HG03139 (cell line): ENCODE results near the gene ZNF37A.
A peak's percentile ranks its signal among the peaks of the same experiment; 100 is the strongest.
"Not testable (repeated sequence)": the region's sequence is repeated elsewhere in the genome, so short reads cannot be mapped to it uniquely, and the experiment has no call there.

Experiments used
- ATAC-seq: cut with Tn5 transposase; IDR thresholded peaks from one replicate; pipeline ENCODE4 v1.9.1; 2021; ENCODE audit not compliant: unreplicated experiment

The ZNF37A gene

DNA sequence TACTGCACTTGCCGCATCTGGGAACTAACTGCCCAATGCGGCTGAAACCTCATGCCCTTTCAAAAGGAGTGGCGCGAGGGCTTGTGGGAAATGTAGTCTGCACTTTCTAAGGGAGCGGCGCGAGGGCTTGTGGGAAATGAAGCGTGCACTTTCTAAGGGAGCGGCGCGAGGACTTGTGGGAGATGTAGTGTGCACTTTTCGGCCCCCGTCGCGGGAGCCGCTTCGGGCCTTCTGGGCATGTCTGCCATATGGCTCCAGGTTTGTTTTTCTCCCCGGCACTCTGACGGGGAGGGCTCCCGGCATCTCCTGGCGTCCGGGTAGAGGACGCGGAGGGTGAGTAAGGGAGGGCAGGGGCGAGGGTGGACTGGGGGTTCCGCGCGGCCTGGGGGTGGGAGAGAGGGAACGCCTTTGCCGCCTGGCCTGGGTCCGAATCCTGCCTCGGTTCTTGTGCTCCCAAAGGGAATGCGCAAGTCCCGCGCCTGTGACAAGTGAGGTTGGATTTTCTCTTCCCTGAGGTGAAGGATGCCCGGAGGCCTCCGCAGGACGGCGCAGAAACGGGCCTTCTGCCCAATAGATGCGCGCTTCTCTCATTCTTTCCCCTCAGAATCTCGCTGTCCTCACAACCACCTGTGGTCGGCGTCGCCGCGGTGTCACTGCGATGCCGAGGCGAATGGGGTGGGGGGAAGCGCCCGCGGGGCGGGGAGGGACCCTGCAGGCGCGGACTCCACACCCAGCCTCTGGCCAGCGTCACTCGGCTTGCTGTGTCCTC, at the start of gene ZNF37A:
ZNF37A (plus strand) TSS at position 180 of the 769 bp plus-strand sequence. CDS start 2,281 bp downstream, outside the sequence.
- ATAC-seq: peak; percentile 96

DNA sequence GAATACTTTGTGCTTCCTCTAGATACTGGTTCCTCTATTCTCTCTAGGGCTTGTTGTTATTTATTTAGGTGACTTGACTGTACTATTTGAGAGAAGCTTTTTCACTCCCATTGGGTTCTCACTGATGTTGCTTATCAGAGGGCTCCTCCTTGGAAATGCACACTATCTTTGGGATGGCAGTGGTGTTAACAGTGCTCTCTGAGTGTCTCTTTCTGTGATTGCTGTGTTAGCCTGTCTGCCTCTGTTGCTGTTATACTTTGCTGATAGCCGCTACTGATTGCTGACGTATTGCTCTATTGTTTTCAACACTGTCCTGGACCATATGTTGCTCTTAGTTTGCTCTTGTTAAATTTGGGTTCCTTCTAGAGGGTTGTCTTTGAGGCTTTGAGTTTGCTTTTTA, 49.0 kb upstream of the ZNF37A start:
- ATAC-seq: no peak

DNA sequence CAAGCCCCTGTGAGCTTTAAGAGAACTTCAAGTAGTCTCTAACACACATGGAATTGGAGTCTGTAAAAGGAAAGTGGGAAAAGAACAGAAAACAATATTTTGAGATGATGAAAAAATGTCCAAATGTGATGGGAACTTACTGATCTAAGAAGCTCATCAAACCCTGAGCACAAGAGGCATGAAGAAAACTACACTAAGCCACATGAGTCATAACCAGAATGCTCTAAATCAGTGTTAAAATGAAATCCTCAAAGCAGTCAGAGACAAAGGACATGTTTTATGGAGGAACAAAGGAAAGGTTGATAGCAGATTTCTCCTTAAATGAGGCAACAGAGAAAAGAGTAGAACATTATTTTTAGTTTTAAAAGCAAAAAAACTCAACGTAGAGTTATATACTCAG, 46.5 kb upstream of the ZNF37A start:
- ATAC-seq: no peak

DNA sequence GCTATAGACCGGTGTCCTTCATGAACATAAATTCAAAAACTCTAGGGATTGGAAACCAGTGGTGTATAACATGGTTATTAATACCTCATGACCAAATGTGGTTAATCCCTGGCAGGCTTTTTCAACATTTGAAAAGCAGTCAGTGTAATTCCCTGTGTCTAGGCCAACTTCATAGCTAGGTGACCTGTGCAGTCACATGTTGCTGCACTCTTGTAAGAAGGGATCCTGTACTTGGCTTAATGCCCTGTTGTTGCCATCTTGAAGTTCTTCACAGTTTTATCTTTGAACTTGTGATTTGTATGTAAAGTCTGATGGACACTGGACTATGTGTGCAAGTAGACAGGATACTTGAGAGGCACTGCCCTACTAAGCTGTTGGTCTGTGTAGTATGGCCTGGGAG, 43.9 kb upstream of the ZNF37A start:
- no peak for ATAC-seq

DNA sequence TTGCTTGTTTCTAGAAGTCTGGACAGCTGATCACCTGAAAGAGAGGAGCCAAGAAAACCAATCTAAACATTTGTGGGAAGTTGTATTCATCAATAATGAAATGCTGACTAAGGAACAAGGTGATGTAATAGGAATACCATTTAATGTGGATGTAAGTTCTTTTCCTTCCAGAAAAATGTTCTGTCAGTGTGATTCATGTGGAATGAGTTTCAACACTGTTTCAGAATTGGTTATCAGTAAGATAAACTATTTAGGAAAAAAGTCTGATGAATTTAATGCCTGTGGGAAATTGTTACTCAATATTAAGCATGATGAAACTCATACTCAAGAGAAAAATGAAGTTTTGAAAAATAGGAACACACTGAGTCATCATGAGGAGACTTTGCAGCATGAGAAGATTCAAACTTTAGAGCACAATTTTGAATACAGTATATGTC, 39.8 kb upstream of the ZNF37A start:
- no peak for ATAC-seq

DNA sequence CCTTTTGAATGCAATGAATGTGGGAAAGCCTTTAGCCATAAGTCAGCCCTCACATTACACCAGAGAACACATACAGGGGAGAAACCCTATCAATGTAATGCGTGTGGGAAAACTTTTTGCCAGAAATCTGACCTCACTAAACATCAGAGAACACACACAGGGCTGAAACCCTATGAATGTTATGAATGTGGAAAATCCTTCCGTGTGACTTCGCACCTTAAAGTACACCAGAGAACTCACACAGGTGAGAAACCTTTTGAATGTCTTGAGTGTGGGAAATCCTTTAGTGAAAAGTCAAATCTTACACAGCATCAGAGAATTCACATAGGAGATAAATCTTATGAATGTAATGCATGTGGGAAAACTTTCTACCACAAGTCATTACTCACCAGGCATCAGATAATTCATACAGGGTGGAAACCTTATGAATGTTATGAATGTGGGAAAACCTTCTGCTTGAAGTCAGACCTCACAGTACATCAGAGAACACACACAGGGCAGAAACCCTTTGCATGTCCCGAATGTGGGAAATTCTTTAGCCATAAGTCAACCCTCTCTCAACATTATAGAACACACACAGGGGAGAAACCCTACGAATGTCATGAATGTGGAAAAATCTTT, 38.8 kb upstream of the ZNF37A start:
- not testable (repeated sequence) for ATAC-seq

DNA sequence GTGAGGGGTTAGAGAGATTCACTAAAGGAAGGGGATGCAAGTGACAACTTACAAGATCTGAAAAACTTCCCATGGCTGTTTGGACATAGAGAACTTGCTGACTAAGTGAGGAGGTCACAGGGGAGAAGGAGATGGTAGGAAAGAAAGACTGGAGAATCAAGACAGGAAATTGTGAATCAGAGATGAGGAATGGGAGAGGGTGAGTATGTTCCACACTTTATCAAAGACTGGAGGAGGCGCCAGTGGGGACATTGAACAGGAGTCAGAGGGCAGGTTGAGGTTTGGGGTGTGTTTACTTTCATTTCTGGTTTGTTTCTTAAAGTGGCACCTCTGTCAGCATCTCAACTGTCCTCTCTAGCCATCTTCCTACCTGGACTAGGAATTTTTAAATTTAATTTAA, 24.5 kb upstream of the ZNF37A start:
- not testable (repeated sequence) for ATAC-seq

DNA sequence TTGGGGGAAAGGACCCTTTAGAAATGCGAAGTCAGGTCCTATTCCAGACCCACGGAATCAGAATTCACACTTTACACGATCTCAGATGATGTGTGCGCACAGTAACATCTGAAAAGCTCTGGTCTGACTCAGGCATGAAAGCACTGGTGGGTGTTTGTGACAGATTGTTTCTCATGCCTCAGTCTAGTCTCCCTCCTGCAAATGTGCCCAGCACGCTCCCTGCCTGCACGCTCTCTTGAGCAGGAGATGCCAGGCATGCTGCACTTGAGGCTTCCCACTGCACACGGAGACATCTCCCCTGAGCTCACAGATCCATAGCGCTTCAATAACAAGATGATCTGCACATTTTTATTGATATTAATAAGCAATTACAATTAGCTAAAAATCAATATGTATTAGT, 23.6 kb upstream of the ZNF37A start:
- ATAC-seq: no peak

DNA sequence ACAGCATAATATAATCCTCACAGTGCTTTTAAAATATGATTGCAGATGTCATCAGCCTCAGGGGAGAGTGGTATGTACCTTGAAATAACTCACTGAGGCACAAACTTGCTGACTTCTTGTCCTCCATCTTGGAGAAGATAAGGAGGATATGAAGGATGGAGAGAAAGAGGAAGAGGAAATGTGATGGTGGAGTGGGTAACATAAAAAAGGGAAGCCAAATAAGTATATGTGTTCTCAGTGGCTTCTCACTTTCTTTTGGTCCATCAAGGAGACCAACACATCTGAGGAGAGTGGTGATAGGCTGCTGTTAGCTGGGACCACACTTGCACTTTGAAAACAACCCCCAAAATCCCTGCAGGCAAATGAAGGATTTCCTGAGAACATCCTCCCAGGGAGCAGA, 21.6 kb upstream of the ZNF37A start:
- ATAC-seq: no peak

DNA sequence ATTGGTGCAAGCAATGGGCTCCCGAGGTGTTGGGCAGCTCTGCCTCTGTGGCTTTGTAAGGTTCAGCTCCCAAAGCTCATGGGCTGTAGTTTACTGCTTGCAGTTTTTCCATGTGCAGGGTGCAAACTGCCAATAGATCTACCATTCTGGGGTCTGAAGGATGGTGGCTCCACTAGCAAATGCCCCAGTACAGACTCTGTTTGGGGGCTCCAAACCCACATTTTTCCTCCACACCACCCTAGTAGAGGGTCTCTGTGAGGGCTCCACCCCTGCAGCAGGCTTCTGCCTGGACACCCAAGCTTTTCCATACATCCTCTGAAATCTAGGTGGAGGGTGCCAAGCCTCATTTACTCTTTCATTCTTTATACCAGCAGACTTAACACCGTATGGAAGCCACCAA, 17.4 kb upstream of the ZNF37A start:
- no peak for ATAC-seq

DNA sequence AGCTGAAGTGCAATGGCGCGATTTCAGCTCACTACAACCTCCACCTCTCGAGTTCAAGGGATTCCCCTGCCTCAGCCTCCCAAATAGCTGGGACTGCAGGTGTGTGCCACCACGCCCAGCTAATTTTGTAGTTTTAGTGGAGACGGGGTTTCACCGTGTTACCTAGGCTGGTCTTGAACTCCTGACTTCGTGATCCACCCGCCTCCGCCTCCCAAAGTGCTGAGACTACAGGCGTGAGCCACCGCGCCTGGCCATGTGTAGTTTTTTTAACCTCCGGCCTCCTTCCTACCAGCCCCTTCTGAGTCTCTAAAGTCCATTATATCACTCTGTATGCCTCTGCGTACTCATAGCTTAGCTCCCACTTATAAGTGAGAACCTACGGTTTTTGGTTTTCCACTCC, 819 bp upstream of the ZNF37A start:
- ATAC-seq: not testable (repeated sequence)

DNA sequence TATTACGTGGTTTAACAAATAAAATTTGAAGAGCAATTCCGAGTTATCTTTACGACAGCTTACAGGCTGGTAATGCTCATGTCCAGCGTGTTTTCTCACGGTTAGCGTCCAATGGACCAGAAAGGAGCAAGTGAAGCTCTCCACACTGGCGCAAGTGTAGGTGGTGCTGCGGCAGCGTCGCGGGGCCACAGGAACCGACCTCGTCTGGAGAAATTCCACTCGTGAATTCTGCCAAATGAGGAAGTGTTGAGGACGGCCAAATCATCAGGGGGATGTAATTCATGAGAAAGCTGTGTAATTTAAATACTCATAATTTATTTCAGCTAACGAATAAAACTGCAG, 350 bp upstream of the ZNF37A start:
- ATAC-seq: peak; percentile 18

DNA sequence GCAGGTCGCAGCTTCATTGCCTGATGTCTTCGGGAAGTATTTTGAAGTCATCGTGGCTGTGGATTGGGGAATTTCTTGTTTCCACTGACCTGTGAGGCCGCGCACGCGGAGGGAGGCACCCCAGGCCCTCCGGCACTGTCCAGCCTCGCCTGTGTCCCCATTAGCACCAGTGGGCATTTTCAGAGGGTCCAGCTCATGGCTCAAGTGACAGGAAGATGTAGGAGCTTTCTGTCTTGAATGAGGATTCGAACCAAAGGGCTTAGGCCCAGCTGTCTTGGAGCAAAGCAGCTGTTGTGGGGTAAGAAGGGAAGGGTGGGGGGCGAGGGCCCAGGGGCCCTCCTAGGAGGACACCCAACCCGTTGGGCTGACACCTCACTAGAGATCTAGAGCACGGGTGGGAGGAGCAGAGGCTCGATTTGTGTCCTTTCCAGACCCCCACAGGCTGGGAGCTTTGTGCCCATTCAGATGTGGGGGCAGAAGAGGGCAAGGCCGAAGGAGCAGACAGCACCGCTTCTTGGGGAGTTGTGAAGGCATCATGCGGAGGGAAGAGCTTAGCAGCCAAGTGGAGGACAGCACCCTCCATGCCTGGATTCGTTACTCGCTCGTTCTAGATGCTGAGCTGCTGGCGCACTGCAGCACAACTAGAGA, 914 bp downstream of the ZNF37A start:
- no peak for ATAC-seq

DNA sequence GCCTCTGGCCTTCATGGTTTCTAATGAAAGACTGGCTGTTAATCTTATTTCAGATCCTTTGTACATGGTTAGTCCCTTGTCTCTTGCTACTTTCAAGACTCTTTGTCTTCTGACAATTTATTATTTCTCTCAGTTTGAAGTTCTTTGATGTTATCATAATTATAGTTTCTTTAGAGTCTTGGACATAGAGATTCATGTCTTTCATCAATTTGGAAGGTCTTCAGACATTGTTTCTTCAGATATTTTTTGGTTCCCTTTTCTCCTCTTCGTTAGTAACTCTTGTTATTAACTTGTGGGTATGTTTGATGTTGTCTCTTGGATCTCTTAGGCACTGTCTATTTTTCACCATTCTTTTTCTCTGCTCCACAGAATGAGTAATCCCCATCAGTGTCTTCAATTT, 8.7 kb downstream of the ZNF37A start:
- no peak for ATAC-seq

DNA sequence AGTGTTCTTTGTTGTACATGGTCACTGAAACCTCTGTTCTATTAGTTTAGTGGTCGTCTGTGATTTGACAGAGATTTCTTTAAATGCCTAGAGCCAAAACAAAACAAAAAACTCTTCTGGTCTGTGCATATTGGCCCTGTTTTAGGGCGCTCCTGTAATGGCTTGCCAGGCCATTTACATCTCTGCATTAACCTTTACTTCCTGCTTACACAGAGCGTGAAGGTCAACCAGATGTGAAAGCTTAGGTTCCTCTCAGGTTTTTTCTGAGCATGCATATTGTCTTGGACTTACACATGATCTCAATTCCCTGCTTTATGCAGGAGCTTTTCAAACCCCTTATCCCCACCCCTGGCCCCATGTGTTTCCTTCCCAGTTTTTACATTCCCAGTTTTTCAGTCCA, 9.6 kb downstream of the ZNF37A start:
- ATAC-seq: no peak

DNA sequence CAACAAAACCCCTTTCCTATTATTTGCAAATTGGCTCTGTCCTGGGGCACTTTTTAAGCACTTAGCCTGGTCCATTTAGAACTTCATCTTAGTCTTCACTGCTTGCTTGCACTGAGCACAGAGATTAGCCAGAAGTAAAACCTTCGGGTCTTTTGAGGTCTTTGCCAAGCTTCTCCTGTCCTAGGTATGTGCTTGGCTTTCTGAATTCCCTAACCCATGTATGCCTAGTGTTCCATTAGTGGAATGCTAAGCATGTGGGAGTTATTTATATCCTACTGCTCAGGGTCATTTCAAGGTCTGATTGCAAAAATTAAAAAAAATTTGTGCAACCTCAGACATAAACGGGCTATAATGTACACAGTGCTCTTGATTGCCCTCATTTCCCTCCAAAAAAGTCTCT, 18.0 kb downstream of the ZNF37A start:
- no peak for ATAC-seq

DNA sequence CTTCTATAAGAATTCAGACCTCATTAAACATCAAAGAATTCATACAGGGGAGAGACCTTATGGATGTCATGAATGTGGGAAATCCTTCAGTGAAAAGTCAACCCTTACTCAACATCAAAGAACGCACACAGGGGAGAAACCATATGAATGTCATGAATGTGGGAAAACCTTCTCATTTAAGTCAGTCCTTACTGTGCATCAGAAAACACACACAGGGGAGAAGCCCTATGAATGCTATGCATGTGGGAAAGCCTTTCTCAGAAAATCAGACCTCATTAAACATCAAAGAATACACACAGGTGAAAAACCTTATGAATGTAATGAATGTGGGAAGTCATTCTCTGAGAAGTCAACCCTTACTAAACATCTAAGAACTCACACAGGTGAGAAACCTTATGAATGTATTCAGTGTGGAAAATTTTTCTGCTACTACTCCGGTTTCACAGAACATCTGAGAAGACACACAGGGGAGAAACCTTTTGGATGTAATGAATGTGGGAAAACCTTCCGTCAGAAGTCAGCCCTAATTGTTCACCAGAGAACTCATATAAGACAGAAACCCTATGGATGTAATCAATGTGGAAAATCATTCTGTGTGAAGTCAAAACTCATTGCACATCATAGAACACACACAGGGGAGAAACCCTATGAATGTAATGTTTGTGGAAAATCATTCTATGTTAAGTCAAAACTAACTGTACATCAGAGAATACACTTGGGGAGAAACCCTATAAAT, 24.1 kb downstream of the ZNF37A start:
- no peak for ATAC-seq

DNA sequence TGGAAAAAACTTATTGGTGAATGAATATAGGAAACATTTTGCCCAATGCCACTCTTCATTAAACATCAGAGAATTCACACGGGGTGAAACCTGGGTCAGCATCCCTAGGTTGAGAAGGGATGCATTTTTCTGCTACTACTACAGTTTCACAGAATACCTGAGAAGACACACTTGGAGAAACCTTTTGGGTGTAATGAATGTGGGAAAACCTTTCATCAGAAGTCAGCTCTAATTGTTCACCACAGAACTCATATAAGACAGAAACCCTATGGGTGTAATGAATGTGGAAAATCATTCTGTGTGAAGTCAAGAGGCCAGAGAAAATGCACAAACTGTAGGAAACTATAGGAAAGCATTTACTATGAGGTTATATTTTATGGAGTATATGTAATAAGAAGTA, 24.9 kb downstream of the ZNF37A start:
- no peak for ATAC-seq

DNA sequence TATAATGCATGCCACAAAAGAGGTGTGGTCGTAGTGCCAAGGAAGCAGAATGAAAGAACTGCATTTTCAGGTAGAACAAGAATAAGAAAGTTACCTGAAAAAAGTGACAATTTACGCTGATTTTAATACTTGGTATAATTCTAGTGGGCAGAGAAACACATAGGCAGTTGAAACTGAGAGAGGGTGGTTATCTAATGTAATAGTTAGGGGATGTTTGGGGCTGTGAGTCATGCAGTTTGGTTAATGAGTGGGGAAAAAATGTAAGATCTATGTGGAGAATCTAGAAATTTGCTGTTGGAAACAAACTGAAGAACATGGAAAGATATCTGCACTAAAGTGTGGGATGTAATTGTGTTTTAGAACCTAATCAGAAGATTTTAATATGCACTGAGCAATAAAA, 33.7 kb downstream of the ZNF37A start:
- ATAC-seq: no peak

DNA sequence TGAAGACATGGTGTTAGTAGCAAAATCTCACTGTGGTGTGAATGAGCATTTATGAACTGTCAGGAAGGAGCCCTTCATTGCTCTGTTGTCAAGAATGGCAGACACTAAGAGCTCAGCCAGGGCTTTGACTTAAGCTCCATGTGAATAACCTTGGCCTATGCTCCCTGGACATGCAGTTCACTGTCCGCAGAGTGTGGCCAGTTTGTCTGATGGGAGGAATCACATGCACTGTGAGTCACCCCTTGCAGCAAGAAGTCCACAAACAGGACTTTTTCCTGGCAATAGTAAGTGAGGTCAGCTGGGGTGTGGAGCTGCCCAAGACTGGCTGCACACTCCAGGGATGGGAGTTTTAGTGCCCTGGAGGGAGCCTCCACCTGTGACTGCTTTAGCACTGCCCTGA, 49.5 kb downstream of the ZNF37A start:
- no peak for ATAC-seq

DNA sequence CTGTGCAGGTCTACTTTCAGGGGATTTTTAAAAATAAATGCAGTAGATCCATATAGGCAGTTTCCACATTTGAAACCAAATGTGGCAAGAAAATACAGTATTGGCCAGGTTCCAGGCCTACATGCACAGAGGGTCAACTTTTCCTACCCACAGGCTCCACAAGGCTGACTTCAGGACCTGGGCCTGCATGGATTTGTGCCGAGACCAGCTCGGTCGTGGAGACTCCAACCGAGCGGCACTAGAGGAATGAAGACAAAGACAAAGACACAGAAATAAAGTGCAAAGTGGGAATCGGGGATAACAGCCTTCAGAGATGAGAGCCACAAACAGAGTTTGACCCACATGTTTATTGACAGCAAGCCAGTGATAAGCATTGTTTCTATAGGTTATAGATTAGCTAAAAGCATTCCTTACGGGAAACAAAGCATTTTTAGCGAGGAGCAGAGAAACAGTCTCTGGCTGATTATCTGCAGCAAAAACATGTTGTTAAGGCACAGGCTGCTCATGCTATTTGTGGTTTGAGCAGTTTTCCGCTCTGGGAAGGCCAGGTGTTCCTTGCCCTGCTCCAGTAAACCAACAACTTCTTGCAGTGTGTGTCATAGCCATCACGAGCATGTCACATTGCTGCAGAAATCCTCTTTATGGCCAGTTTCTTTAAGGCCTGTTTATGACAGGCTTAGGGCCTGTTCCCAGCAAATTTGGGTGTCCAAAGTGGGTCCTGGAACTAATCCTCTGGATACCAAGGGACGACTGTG, 52.6 kb downstream of the ZNF37A start:
- ATAC-seq: no peak
